ENCODE results near the gene BIK.
"Not testable (repeated sequence)": the region's sequence is repeated elsewhere in the genome, so short reads cannot be mapped to it uniquely, and the experiment has no call there.

Gene BIK, protein sequence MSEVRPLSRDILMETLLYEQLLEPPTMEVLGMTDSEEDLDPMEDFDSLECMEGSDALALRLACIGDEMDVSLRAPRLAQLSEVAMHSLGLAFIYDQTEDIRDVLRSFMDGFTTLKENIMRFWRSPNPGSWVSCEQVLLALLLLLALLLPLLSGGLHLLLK

DNA sequence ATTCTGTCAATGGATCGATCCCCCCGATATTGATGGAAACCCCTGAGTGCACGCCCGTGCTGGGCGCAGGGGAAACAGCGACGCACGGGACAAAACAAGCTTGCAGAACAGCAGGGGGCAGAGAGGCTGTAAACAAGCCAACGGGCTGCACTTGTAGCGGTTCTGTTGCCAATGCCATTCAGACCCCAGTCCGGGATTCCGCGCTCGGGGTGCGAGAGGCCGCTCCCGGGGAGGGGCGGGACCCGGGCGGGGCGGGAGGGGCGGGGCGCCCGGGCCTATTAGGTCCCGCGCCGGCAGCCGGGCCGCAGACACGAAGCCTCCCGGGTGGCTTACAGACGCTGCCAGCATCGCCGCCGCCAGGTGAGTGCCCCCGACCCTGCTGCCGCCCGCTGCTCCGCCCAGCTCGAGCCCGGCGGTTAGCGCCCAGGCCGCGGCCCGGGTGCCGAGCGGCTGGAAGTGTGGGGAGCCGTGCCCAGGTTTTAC is at the start of gene BIK:
TSS of gene BIK (plus strand) at position 307 of the 483 bp plus-strand sequence. CDS start 13,273 bp downstream, outside the sequence.
- DNase-seq = peak; percentile 22 to 27

DNA sequence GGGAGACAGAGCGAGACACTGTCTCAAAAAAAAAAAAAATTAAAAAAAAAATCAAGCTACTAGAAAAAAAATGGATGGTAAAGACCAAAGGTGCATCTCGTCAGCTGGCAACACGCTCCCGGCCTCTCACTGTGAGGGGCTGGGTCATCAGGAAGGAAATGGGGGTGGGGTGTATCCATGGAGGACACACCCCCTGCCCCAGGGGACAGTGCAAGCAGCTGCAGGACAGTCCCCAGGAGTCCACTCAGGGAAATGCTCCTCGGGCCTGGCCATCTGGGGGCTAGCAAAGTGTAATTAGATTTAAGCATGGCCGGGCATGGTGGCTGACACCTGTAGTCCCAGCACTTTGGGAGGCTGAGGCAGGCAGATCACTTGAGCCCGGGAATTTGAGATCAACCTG is 44.4 kb upstream of the BIK start:
- no peak for DNase-seq

DNA sequence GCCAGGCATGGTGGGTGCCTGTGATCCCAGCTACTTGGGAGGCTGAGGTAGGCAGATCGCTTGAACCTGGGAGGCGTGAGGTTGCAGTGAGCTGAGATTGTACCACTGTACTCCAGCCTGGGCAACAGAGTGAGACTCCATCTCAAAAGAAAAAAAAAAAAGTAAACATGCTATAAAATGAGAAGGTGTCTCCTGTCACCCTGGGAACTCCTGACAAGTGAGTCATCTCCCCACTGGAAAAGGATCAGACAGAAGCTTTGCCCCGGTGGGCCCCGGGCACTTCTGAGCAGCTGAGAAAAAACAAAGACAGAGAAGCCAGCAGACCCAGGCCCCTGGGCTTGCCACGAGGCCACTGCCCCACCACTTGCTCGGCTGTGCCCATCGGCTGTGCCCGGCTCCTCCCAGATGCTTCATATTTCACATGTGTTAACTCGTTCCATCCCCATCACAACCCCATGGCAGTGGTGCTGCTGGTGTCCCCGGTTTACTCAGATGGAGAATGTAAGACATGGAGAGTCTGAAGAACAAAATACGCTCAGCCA is 43.6 kb upstream of the BIK start:
- no peak for DNase-seq

DNA sequence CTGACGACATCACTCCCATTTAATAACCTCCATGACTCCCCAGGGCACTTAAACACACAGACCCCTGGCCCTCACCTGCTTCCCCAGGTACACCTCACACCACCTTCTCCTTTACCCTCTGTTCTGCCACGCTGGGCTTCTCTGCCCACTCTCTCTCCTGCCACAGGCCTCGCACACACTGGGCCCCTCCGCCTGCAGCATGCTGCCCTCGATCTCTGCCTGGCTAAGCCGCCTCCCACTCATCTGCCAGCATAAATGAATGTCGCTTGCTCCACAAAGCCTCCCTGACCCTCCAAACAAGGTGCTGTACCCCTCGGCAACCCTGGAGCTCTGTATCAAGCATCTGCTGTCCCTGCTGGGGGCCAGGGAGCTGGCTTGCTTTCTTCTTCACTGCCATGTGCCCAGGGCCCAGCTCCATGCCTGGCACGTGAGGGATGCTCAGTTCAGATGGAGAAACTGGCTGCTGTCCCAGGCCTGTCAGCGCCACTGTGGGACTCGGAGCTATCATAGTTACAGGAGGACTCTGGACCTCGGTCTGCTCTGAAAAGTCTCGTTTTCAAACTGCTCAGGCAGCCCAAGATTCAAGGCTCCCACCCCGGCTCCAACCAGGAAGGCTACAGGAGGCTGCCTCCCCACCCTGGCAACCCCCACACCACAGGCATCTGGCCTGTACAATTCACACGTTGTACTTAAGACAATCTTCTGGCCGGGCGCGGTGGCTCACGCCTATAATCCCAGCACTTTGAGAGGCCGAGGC is 33.3 kb upstream of the BIK start:
- DNase-seq = no peak

DNA sequence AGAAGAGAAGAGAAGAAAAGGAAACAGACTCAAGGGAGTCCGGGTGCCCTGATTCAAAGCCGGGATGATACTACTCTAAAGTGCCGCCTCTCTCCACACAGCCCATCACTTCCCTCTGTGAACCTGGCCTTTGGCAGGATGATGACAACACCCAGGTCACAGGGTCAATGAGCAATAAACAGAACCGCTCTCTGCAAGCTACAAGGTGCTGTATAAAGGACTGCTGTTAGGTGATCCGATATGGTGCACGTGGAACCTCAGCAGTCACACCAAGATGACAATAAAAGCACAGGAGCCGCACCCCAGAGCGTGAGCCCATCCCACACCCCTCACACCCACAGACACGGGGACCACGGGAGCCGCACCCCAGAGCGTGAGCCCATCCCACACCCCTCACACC is 32.0 kb upstream of the BIK start:
- no peak for DNase-seq

DNA sequence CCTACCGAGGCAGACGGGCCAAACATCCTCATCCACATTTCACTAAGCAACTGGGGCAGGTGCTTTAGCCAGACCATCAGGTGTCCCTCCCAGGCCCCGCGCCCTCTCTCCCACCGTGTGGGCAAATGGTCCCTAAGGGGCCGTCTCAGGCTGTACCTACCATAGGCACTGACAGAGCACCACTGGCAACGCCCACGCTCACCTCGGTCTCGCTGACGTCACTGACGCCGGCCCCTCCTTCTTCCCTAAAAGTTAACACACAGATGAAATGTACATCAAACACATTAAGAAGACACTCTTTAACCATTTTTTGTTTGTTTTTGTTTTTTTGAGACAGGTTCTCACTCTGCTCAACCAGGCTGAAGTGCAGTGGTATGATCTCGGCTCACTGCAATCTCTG is 30.8 kb upstream of the BIK start:
- no peak for DNase-seq

DNA sequence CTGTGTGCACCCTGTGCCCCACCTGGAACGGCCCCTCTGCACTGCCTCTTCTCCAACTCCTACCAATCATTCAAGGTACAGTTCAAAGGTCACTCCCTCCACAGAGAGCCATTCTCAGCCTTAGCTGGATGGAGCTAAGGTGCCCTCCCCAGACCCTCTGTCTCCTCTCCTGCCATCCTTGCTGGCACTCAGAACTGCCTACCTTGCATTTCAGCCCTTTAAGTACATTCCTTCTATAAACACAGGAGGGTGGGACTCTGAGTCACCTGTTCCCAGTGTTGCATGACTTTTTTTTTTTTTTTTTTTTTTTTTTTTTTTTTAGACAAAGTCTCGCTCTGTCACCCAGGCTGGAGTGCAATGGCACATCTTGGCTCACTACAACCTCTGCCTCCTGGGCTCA is 29.9 kb upstream of the BIK start:
- DNase-seq = no peak

DNA sequence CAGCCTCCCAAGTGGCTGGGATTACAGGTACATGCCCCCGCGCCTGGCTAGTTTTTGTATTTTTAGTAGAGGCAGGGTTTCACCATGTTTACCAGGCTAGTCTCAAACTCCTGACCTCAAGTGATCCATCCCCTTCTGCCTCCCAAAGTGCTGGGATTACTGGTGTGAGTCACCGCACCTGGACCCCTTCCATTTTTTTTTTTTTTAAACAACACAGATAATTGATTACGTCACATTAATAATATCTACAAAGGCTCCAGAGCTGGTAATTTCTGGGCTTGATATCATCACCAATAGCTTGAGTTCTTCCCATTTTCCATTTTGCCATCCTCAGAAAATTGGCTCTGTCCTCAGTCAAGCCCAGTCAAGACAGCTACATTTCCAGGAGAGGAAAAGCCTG is 28.6 kb upstream of the BIK start:
- no peak for DNase-seq

DNA sequence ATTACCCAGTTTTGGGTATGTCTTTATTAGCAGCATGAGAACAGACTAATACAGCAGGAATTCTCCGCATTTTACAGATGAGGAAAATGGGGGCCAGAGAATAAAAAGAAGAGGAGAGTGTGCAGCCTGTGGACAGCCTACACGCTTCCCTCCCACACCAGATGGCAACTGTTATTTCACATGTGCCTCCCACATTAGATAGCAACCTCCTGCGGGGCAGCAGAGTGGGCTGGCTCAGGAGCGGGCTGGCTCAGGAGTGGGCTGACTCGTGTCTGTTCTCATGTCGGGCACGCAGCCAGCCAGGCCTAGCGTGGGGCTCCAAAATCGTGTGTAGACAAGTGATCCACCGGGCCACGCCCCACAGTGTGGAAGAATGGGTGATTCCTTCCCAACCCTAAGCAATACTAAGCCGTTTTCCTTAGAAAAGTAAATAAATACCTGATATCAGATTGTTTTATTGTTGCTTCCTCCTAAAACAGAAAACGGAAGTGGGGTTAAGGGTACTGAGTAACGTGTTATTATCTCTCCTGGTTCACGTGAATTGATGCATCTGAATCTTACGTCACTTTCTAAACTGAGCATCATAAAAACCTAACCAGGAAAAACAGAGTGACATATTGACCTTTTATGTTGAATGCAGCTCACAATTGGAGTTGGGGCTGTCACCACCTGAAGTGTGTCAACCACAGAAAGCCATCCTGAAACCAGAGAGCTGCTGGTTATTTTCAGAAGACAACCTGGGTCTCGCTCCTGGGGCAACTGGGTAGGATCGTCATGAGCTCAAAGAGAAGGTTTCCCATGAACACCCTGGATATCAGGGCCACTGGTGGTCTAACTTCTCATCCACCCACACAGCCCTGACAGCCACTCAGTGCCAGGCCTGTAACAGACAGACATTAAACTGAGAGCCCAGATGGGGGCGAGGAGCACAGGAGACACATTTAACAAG is 24.6 kb upstream of the BIK start:
- DNase-seq = no peak

DNA sequence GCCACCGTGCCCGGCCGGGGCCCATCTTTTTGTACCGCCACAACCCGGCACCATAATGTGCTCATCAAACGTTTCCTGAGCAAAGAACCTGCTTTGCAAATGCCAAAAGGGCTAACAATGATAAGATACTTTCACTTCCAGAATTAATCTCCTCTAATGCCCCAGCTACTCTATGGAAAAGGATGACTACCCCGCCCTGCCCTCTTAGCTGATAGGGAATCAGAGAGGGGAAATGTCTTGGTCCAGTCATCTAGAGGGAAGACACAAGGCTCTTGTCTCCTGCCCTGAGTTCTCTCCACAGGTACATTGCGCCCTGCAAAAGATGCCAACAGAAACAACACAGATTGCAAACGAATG is 21.9 kb upstream of the BIK start:
- DNase-seq = no peak

DNA sequence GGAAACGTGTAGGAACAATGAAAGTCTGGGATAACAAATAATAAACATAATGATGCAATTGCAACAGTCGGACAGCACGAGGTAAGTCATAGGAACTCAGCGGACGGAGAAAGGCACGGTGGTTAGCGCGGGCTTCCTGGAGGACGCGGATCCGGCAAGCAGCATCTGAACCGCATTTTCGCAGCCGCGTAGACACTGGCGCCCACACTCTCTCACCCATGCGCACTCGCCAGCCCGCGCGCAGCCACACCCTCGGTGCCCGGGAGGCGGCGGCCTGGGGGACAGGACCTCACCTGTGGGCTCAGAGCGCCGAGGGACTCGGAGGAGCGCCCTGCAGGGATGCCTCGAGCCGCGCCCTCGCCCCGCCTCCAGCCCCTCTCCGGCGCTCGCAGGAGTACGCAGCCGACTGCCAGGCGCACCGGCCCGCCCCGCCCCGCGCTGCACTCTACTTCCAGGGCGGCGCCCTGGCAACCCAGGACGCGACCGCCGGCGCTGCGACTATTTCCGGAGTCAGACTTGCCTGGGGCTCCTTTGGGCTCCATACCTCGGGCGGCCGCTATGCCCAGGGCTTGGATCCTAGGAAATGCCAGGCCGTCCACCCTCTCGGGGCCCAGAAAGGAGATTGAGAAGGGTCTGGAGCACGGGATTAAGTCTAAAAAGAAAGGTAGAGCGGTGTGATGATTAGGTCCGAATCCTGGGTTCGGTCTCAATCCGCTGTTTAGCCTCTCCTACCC is 21.4 kb upstream of the BIK start, which contains the start of gene TTLL1:
TSS of gene TTLL1 (minus strand) at position 408 of the 734 bp plus-strand sequence. CDS start 13,805 bp downstream, outside the sequence.
- DNase-seq = peak; percentile 79 to 82

DNA sequence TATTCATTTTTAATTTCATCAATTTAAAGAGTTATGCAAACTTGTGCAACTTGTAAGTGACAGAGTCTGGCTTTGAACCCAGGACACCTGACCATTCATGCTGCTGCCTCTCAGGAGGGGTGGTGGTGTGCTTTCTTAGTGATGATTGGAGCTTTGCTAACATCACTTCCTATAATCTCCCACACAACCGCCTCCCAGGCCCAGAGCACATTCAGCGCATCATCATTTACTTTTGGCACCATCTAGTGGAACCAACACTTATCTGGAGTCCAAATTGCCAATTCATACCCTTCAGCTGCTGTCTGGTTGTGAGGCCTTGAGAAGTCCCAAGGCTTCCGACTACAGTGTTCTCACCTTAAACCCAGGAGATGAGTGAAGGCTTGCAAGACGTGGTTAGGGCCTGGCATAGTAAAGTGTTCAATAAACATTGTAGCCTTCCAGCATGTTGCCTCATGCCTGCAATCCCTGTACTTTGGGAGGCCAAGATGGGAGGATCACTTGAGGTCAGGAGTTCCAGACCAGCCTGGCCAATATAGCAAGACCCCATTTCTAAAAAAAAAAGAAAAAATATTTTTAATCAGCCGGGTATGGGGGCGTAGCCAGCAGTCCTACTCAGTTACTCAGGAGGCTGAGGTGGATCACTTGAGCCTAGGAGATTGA is 20.3 kb upstream of the BIK start:
- DNase-seq = peak; percentile 23 to 24

DNA sequence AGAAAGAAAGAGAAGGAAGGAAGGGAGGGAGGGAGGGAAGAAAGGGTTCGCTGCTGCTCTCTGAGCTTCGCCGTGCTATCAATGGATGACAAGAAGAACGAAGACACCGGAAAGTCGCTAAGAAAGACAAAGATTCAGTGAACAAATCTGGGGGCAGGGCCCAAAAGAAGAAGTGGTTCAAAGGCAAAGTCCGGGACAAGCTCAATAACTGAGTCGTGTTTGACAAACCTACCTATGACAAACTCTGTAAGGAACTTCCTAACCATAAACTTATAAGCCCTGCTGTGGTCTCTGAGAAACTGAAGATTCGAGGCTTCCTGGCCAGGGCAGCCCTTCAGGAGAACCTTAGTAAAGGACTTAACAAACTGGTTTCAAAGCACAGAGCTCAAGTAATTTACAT is 18.5 kb upstream of the BIK start:
- no peak for DNase-seq

DNA sequence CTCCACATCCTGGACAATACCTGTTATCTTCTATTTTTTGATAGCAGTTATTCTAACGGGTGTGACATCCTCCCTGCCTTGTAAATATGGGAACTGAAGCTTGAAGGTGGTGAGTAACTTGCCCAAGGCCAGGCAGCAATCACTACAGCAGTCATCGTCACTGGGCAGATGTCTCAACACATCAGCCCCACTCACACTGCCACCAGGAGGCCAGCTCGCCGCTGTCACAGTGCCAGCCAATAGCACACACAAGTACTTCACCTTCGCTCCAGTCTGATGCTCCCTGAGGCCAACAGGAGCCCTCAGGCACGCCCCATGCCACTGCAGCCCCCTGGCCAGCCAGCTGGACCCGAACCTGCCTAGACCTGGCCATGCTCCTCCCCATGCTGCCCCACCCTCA is 16.5 kb upstream of the BIK start:
- no peak for DNase-seq

DNA sequence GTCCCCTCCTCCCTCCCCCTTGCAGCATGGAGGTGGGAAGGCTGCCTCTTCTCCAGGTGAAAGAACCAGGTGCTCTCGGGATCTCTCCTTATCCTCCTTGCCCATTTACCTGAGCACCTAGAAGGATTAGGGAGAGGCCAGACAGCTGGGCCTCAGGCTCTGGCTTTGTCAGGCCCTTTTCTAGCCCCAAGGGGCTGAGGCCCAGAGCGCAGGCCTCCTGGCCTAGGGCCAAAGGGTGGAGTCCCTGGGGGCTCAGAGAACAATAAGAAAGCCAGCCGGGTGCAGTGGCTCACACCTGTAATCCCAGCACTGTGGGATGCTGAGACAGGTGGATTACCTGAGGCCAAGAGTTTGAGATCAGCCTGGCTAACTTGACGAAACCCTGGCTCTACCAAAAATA is 16.0 kb upstream of the BIK start:
- DNase-seq = no peak

DNA sequence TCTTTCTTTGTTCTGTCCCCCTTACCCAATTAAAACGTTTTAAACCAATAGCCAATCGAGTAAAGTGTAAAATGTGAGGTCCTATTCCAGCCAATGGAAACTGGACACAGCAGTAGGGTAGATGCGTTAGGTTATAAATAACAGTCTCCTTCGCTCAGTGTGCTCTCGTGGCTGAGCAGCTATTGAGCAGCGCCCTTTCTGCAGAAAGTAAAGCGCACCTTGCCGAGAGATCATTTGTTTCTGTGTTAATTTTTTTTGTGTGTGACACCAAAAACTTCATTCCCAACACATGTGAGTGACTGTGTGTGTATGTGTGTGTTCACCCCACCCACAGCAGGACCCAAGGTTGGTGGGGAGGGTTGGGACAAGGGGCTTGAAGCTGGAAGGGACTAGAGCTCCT is 14.1 kb upstream of the BIK start:
- no peak for DNase-seq

DNA sequence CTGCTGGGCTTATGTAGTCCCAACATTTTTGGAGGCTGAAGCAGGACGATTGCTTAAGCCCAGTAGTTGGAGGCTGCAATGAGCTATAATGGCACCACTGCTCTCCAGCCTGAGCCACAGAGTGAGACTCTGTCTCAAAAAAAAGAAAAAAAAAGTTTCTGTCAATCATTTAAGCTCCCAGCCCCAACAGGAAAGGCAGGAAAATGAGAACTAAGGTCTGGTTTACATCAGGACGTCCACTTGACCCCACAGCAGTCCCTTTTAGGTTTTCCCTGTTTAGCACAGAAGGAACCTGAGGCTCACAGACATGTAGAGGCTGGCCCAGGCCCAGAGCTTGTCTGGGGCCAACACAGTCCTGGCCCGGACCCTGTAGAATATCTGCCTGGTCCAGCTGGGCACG is 12.2 kb upstream of the BIK start:
- DNase-seq = no peak

DNA sequence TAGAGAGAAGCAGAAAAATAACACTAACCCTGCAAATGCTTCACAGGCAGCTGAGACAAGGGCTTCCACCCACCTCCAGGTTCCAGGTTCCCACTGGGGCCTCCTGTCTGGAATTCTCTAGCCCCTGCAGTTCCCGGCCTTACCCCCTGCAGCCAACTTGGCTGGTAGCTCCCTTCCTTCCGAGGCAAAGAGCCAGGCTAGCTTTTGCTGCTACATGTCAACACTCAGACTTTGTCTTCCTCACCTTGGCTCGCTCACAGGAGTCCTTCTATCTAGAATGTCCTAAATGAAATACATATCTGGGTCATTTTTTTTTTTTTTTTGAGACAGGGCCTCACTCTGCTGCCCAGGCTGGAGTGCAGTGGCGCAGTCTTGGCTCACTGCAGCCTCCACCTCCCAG is 11.5 kb upstream of the BIK start:
- DNase-seq = no peak

DNA sequence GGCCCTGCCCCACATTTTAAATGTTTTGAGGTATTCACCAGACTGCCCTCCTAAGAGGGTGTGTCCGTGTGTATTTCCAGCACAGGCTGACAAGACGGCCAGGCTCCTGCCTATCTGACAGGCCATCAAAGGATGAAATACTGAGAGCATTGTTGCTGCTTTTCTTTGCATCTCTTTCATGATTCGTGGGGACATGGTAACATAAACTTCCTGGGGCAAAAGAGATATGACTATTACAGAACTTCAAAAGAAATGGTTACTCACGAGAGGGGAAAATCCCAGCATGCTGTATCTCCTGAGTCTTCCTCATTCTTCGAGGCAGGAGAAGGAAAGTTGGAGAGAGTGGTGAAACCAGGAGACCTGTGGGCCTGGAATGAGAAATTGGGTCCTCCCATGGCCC is 10.3 kb upstream of the BIK start:
- DNase-seq = no peak

DNA sequence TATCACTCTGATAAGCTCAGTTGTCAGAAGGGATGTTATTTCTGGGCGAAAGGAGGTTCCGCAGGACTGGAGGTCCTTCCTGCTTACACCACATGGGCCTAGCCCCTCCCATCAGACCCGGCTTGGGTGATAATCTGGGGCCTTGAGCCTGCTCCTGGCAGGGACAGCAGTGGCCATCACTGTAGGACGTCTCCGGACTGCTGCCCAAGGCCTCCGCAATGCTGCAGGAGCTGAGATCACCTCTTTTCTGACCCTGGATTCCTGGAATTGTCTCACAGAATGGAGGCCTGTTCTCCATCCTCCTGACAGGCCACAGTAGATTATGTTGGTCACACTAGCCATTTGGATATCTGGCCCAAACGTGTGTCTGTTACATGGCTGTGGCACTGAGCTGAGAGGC is 9.2 kb upstream of the BIK start:
- DNase-seq = no peak

DNA sequence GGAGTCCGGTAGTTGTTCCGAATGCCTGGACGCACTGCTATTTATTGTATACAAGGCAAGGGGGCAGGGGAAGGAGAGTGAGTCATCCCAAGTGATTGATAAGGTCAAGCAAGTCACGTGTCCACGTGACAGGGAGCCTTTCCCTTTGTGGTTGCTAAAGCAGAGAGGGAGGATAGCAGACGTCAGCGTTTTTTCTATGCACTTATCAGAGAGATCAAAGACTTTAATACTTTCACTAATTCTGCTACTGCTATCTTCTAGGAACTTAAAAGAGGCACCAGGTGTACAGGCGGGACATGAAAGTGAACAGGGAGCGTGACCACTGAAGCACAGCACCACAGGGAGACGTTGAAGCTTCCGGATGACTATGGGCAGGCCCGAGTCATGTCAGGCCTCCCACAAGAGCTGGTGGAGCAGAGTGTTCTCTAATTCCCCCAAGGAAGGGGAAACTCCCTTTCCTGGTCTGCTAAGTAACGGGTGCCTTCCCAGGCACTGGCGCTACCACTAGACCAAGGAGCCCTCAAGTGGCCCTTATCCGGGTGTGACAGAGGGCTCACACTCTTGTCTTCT is 6.4 kb upstream of the BIK start:
- DNase-seq = not testable (repeated sequence)

DNA sequence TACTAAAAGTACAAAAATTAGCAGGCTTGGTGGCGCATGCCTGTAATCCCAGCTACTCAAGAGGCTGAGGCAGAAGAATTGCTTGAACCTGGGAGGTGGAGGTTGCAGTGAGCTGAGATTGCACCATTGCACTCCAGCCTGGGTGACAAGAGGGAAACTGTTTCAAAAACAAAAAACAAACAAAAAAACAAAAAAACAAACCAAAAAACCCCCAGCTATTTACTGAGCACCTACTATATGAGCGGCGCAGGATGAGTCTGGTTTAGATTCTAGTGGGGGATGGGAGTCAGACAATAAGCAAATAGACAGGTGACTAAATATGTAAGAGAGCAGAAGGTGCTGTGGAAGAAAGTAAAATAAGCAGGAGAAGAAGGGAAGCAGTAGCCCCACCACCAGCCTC is 5.6 kb upstream of the BIK start:
- DNase-seq = not testable (repeated sequence)

All from activated CD4-positive, alpha-beta T cell treated with anti-CD3 and anti-CD28 coated beads, Interleukin-2, amount 50 U/mL, for 4 hours (primary cell).